Measurements from ENCODE around the gene RPRD2. TPM values are rescaled to one million over a fixed set of nuclear protein-coding genes. Genes with fewer than 3 reads are reported as not detected.

RPRD2 gene
- total and polyA plus RNA-seq, 11 donors = 6.4 to 33.4 (median 22.6) TPM

DNA sequence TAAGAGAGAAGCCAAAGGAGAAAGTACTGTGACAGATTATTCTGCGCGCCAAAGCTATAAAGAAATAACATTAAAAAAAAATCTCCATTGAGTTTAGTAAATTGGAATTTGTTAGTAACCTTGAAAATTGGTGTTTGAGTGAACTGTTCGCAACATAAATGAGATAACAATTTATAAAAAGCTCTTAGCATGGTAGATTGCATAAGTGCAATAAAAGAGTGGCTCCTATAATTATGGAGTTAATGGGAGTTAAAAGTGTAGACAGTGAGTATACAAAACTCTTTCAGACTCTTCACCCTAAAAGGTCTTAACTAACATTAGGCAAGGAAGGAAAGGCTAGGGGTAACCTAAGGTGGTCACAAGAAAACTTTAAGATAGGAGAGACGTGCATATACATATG lies 50.6 kb downstream of the RPRD2 start:
- ATAC-seq (no peak), DNase-seq (no peak)
- H3K9me3 ChIP-seq = no peaks in the 10 kb centered on the region
- H3K4me3 ChIP-seq = no peak overlapping the region
- peaks cover 0 to 24% (median 21%) of the 10 kb centered on the region in 9 donors for H3K36me3 ChIP-seq
- 85 to 88% (median 86%) methylated on average over 4 of the region's 4 CpGs for WGBS, 4 donors
- H3K27me3 ChIP-seq = no peaks in the 10 kb centered on the region
- no peak overlapping the region for H3K27ac ChIP-seq
- intact Hi-C loops (cut with DNase I) = no loop called here
- TF ChIP-seq, protein P1, sequence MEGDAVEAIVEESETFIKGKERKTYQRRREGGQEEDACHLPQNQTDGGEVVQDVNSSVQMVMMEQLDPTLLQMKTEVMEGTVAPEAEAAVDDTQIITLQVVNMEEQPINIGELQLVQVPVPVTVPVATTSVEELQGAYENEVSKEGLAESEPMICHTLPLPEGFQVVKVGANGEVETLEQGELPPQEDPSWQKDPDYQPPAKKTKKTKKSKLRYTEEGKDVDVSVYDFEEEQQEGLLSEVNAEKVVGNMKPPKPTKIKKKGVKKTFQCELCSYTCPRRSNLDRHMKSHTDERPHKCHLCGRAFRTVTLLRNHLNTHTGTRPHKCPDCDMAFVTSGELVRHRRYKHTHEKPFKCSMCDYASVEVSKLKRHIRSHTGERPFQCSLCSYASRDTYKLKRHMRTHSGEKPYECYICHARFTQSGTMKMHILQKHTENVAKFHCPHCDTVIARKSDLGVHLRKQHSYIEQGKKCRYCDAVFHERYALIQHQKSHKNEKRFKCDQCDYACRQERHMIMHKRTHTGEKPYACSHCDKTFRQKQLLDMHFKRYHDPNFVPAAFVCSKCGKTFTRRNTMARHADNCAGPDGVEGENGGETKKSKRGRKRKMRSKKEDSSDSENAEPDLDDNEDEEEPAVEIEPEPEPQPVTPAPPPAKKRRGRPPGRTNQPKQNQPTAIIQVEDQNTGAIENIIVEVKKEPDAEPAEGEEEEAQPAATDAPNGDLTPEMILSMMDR (IDR thresholded peaks at IDR 0.05) = no peak
- no peak for TF ChIP-seq POLR2A (IDR thresholded peaks at IDR 0.05)
- H3K4me1 ChIP-seq = peaks cover 0 to 18% (median 11%) of the 10 kb centered on the region in 12 donors

DNA sequence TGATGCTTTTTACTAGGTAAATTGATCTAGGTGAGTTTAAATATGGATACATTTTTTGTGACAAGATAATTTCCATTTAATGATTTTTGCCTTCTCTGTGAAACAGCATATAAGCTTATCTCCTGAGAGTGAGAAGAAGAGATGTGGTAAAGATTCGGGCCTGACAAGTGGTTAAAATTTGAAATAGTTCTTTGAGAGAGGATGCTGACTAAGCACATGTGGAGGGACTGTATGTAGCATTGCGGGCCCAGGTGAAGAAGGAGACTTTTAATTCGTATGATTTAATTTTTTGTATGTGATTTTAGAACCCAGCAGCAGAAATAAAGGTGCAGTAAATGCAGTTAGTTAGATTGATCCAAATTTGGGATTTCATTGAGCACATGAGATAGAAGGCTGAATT lies 51.9 kb downstream of the RPRD2 start:
- Histone ChIP-seq H3K36me3 (peaks cover 0 to 35% (median 32%) of the 10 kb centered on the region in 9 donors), H3K9me3 (no peaks in the 10 kb centered on the region), H3K27ac (no peak overlapping the region), H3K27me3 (no peaks in the 10 kb centered on the region), H3K4me1 (peaks cover 0 to 14% (median 2%) of the 10 kb centered on the region in 12 donors), H3K4me3 (no peak overlapping the region)
- intact Hi-C loops (cut with DNase I) = no loop called here
- TF ChIP-seq, protein P1 (IDR thresholded peaks at IDR 0.05) = no peak
- no peak for TF ChIP-seq POLR2A (IDR thresholded peaks at IDR 0.05)
- WGBS, 4 donors = 90 to 94% (median 93%) methylated on average over 3 of the region's 3 CpGs
- DNase-seq (no peak), ATAC-seq (no peak)

DNA sequence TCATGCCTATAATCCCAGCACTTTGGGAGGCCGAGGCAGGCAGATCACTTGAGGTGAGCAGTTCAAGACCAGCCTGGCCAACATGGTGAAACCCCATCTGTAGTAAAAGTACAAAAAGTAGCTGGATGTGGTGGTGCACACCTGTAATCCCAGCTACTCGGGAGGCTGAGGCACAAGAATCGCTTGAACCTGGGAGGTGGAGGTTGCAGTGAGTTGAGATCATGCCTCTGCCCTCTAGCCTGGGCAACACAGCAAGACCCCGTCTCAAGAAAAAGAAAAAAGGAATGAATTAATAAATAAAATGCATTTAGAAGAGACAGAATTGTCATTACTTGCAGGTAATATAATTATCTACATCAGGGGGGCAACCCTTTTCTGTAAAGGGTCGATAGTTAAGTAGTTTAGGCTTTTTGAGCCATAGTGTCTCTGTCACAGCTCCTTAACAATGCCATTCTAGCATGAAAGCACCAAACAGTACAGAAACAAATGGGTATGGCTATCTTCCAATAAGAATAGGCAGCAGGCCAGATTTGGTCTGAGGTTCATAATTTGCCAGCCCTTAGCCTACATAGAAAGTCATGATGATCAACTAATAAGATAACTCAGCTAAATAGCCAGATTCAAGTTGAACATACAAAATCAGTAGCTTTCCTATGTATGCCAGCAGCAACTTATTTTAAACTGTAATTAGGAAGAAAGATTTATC lies 56.8 kb downstream of the RPRD2 start:
- Histone ChIP-seq H3K4me3 (no peak overlapping the region), H3K27me3 (no peaks in the 10 kb centered on the region), H3K9me3 (no peaks in the 10 kb centered on the region), H3K4me1 (peaks cover 0 to 12% (median 0%) of the 10 kb centered on the region in 12 donors), H3K36me3 (peaks cover 0 to 53% (median 41%) of the 10 kb centered on the region in 9 donors), H3K27ac (no peak overlapping the region)
- ATAC-seq (no peak), DNase-seq (no peak)
- intact Hi-C loops (cut with DNase I) = loop anchor here in 1 of 10 donors (10.0 kb wide), 1 partner anchor 56 kb away; the partner anchor contains the start of gene RPRD2
- WGBS, 4 donors = 87 to 90% (median 90%) methylated on average over 5 of the region's 5 CpGs
- TF ChIP-seq, protein P1 (IDR thresholded peaks at IDR 0.05) = no peak
- TF ChIP-seq POLR2A (IDR thresholded peaks at IDR 0.05) = no peak

DNA sequence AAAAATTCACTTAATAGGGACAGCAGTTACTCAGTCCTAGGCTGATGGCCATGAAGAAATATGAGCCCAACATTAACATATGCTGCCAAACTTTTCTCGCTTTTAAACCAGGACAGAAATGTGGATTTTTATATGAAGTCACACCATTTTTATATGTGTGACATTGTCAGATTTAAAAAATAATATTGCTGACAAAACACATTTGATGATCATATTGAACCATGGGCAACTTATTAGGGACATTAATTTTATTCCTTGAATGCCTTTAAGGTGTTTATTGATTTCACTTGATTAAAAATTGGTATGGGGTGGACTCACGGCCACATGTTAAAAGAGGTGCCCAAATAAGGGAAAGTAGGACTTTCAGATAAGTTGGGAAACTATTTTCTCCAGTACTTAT lies 58.6 kb downstream of the RPRD2 start:
- Histone ChIP-seq H3K27me3 (no peaks in the 10 kb centered on the region), H3K36me3 (peaks cover 0 to 51% (median 39%) of the 10 kb centered on the region in 9 donors), H3K27ac (no peak overlapping the region), H3K4me1 (peaks cover 0 to 10% (median 0%) of the 10 kb centered on the region in 12 donors), H3K9me3 (no peaks in the 10 kb centered on the region), H3K4me3 (no peak overlapping the region)
- whole genome bisulfite sequencing, 4 donors = 91 to 99% (median 98%) methylated on average over 2 of the region's 2 CpGs
- TF ChIP-seq, protein P1 (IDR thresholded peaks at IDR 0.05) = no peak
- TF ChIP-seq POLR2A (IDR thresholded peaks at IDR 0.05) = no peak
- no peak for ATAC-seq
- no peak for DNase-seq
- intact Hi-C loops (cut with DNase I) = loop anchor here in 1 of 10 donors (10.0 kb wide), 1 partner anchor 58 kb away; the partner anchor contains the start of gene RPRD2
